SK-N-SH (cell line): ENCODE measurements around the gene RXFP3. TPM values are rescaled to one million over a fixed set of nuclear protein-coding genes. Genes with fewer than 3 reads are reported as not detected.

Experiments
- CTCF ChIA-PET: fragments of 300-600, 350-600 bp; formaldehyde crosslinking; extraction: SDS; loops from one replicate; lab custom pipeline; 2021; lab: Yijun Ruan, JAX
- POLR2A ChIA-PET: fragments of 350-600 bp; sonication (Branson Sonifier 250); formaldehyde crosslinking; extraction: SDS; loops from one replicate; lab custom pipeline; 2020; ENCODE audit warnings: antibody characterized with exemption, inconsistent platforms; lab: Yijun Ruan, JAX
- DNase-seq: peaks from one replicate; pipeline ENCODE4 v3.0.0; 2012
- H2AFZ ChIP-seq: fragments of 200-600 bp; sonication (generic); 2 replicates; pipeline ENCODE4 v1.8.1; 2016; ENCODE audit warnings: antibody characterized with exemption, mild to moderate bottlenecking, low read depth
- H3F3A ChIP-seq: fragments of 200-600 bp; sonication (generic); replicated peaks from 2 replicates; pipeline ENCODE3; 2016; ENCODE audit warnings: antibody characterized with exemption, mild to moderate bottlenecking; ENCODE audit not compliant: insufficient read depth
- H3K27ac ChIP-seq, 2 experiments: fragments of 200-500 bp in 1 of 2; fragments of 200-600 bp in 1 of 2; sonication (Bioruptor generic) in 1 of 2; sonication (generic), shearing (Covaris generic) in 1 of 2; 2 replicates each; pipeline versions ENCODE4 v1.5.1 to v1.6.1; 2014 to 2016; ENCODE audit warnings: low read depth in 2 of 2, inconsistent platforms in 1 of 2, low read length in 1 of 2, mild to moderate bottlenecking in 1 of 2, mixed read lengths in 1 of 2
- H3K27me3 ChIP-seq: fragments of 200-600 bp; sonication (generic), shearing (Covaris generic); 2 replicates; pipeline ENCODE4 v1.6.1; 2016; ENCODE audit warnings: mixed run types; ENCODE audit not compliant: insufficient read depth
- H3K36me3 ChIP-seq, 2 experiments: fragments of 200-500 bp in 1 of 2; fragments of 200-600 bp in 1 of 2; sonication (Bioruptor generic) in 1 of 2; sonication (generic) in 1 of 2; replicated peaks in 1 of 2; 2 replicates each; pipeline versions ENCODE3 to v1.5.1; 2014 to 2016; ENCODE audit warnings: low read length in 1 of 2, mild to moderate bottlenecking in 1 of 2; ENCODE audit not compliant: insufficient read depth in 2 of 2, control insufficient read depth in 1 of 2
- H3K4me1 ChIP-seq, 2 experiments: fragments of 200-500 bp in 1 of 2; fragments of 200-600 bp in 1 of 2; sonication (Bioruptor generic) in 1 of 2; sonication (generic), shearing (Covaris generic) in 1 of 2; 2 replicates each; pipeline versions ENCODE4 v1.5.1 to v1.6.1; 2014 to 2016; ENCODE audit warnings: low read depth in 1 of 2, low read length in 1 of 2, mixed run types in 1 of 2; ENCODE audit not compliant: insufficient read depth in 2 of 2, control insufficient read depth in 1 of 2
- H3K4me2 ChIP-seq: fragments of 200-600 bp; sonication (generic), shearing (Covaris generic); 2 replicates; pipeline ENCODE4 v1.6.1; 2017; ENCODE audit warnings: mixed run types
- H3K4me3 ChIP-seq, 2 experiments: fragments of 200-500 bp in 1 of 2; fragments of 200-600 bp in 1 of 2; sonication (Bioruptor generic) in 1 of 2; sonication (generic), shearing (Covaris generic) in 1 of 2; 2 replicates each; pipeline versions ENCODE4 v1.5.1 to v1.8.1; 2014 to 2016; ENCODE audit warnings: low read depth in 2 of 2, inconsistent platforms in 1 of 2, low read length in 1 of 2, mild to moderate bottlenecking in 1 of 2, mixed read lengths in 1 of 2, moderate library complexity in 1 of 2
- H3K79me2 ChIP-seq: fragments of 200-600 bp; sonication (generic); 2 replicates; pipeline ENCODE4 v1.8.1; 2017; ENCODE audit warnings: mild to moderate bottlenecking; ENCODE audit not compliant: insufficient read depth
- H3K9ac ChIP-seq: fragments of 200-600 bp; sonication (generic); 2 replicates; pipeline ENCODE4 v1.6.1; 2017; ENCODE audit warnings: mixed run types
- H3K9me2 ChIP-seq: fragments of 200-600 bp; sonication (generic); 2 replicates; pipeline ENCODE4 v1.6.1; 2017; ENCODE audit warnings: mixed run types
- H3K9me3 ChIP-seq: fragments of 200-600 bp; sonication (generic); 2 replicates; pipeline ENCODE4 v1.6.1; 2017; ENCODE audit warnings: mixed run types, mild to moderate bottlenecking, moderate library complexity
- H4K20me1 ChIP-seq: fragments of 200-600 bp; sonication (generic); 2 replicates; pipeline ENCODE4 v1.6.1; 2017; ENCODE audit warnings: mild to moderate bottlenecking, mixed run types; ENCODE audit not compliant: insufficient read depth
- CHD2 ChIP-seq: fragments of 150-350 bp; IDR thresholded peaks from 2 replicates; pipeline ENCODE4 v1.6.1; 2018; ENCODE audit warnings: low read length; ENCODE audit not compliant: partially characterized antibody
- EP300 ChIP-seq, 2 experiments: IDR thresholded peaks; 2 replicates each; pipeline versions ENCODE4 v1.4.0 to v1.6.1; 2012; ENCODE audit warnings: borderline replicate concordance in 1 of 2, low read depth in 1 of 2, low read length in 1 of 2
- EZH2phosphoT487 ChIP-seq: fragments of 200-600 bp; sonication (generic); IDR thresholded peaks from 2 replicates; pipeline ENCODE4 v1.6.1; 2017; ENCODE audit warnings: low read depth, mixed run types, mild to moderate bottlenecking, antibody characterized with exemption, moderate library complexity, borderline replicate concordance
- FOSL2 ChIP-seq: IDR thresholded peaks from 2 replicates; pipeline ENCODE4 v1.4.0; 2012; ENCODE audit warnings: low read depth, mild to moderate bottlenecking, moderate library complexity, borderline replicate concordance
- GATA2 ChIP-seq: sonication (generic); formaldehyde crosslinking; IDR thresholded peaks from 2 replicates; pipeline ENCODE4 v1.5.0; 2020; ENCODE audit warnings: mild to moderate bottlenecking, missing genetic modification reagents
- JUND ChIP-seq: IDR thresholded peaks from 2 replicates; pipeline ENCODE4 v1.4.0; 2012
- NFIC ChIP-seq: IDR thresholded peaks from 2 replicates; pipeline ENCODE4 v1.4.0; 2012; ENCODE audit warnings: borderline replicate concordance
- PBX3 ChIP-seq: IDR thresholded peaks from 2 replicates; pipeline ENCODE4; 2012
- POLR2AphosphoS5 ChIP-seq: IDR thresholded peaks from 2 replicates; pipeline ENCODE4 v1.6.1; 2012; ENCODE audit warnings: low read depth, low read length
- SMC3 ChIP-seq: IDR thresholded peaks from 2 replicates; pipeline ENCODE4 v1.6.1; 2012; ENCODE audit warnings: low read depth, low read length, improper control_type of control experiment
- TAF1 ChIP-seq: IDR thresholded peaks from 2 replicates; pipeline ENCODE4 v1.6.1; 2012; ENCODE audit warnings: low read depth, mild to moderate bottlenecking, low read length, moderate library complexity, borderline replicate concordance
- TCF12 ChIP-seq: IDR thresholded peaks from 2 replicates; pipeline ENCODE4 v1.4.0; 2012
- TEAD4 ChIP-seq: IDR thresholded peaks from 2 replicates; pipeline ENCODE4 v1.4.0; 2012; ENCODE audit warnings: mild to moderate bottlenecking, borderline replicate concordance; ENCODE audit not compliant: insufficient read depth
- USF2 ChIP-seq: fragments of 150-350 bp; IDR thresholded peaks from 2 replicates; pipeline ENCODE4 v1.6.1; 2017; ENCODE audit warnings: antibody characterized with exemption, low read length, low read depth, borderline replicate concordance
- WGBS: methylation state at CpG from one replicate; pipeline ENCODE4 v1.1.6; 2017; ENCODE audit warnings: low lambda C conversion rate; 5-methylcytosine and 5-hydroxymethylcytosine counted together
- polyA plus RNA-seq, 3 experiments: library from polyadenylated mRNA; depleted of rRNA; stranded (reverse); fragments of >200 nt; gene quantifications; 2 replicates each; pipeline ENCODE4 v1.2.3, GENCODE V29; 2012
- TF ChIP-seq, protein P1 (sequence below): fragments of 200-600 bp; sonication (generic); IDR thresholded peaks from 2 replicates; pipeline ENCODE4 v1.6.1; 2017; ENCODE audit warnings: antibody characterized with exemption, mild to moderate bottlenecking, moderate library complexity
- TF ChIP-seq, protein P2 (sequence below): IDR thresholded peaks from 2 replicates; pipeline ENCODE4 v1.4.0; 2012; ENCODE audit warnings: low read depth

Gene RXFP3
- polyA plus RNA-seq, 1 of the 3 experiments (the other 2 are of a cell fraction) = not detected

DNA sequence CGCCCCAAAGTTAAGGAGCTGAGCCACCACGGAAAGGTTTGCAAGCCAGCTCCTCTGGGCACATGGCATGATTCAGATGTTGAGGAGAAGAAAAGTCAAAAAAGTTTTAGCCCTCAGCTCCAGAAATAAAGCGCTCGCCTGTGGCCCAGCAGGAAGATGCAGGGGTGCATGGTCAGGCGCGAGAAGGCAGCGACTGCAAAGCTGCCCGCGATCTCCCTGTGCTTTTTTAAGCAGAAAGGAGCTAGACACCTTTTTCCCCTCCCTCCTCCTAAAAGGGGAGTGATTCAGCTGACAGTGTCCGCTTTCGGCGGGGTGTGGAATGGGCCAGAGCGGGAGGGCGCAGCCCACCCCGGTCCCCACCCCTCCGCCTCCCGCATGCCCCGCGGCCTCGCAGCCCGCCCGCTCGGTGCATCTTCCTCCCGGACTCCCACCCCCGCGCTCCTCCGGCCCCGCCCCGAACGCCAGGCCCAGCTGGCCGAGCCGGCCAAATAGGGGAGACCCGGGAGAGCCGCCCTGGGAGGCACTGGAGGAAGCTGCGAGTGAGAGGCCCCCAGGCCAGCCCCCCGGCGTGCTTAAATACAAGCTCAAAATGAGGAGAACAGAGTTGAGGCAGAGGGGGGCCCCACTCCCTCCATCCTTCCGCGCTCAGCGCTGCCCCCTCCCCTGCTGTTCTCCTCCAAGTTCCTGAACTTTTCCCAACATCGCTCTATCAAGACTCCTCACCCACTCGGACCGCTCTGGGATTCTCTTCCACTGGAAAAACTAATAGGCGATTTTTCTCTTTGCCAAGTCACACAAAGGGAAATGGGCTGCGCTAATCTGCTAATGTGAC lies 44.2 kb upstream of the RXFP3 start, which contains the start of gene ADAMTS12:
TSS of gene ADAMTS12 (minus strand) at position 203 of the 832 bp plus-strand sequence. CDS start at position 69, 134 bp downstream.
- no peaks in the 10 kb centered on the region; the same call in 1 of the 2 replicates for H3K27me3 ChIP-seq
- ChIA-PET POLR2A (no interaction called here), CTCF (interaction anchor here (0.6 to 2.8 kb wide), 2 partner anchors 44 to 76 kb away, joined by 3 to 9 read pairs; partner anchors contain the start of gene RXFP3)
- DNase-seq = peak; percentile 60
- peak within 1 kb of the TSS; percentile 31 to 46; a peak in 3 of 4 replicates for H3K4me3 ChIP-seq
- H3F3A ChIP-seq = no peaks in the 10 kb centered on the region
- no peak for TF ChIP-seq JUND
- no peak for TF ChIP-seq CHD2
- no peak for TF ChIP-seq SMC3
- TF ChIP-seq FOSL2 = no peak
- no peak for TF ChIP-seq GATA2 (CRISPR knock-in tag)
- no peak for TF ChIP-seq USF2
- TF ChIP-seq, protein P1, sequence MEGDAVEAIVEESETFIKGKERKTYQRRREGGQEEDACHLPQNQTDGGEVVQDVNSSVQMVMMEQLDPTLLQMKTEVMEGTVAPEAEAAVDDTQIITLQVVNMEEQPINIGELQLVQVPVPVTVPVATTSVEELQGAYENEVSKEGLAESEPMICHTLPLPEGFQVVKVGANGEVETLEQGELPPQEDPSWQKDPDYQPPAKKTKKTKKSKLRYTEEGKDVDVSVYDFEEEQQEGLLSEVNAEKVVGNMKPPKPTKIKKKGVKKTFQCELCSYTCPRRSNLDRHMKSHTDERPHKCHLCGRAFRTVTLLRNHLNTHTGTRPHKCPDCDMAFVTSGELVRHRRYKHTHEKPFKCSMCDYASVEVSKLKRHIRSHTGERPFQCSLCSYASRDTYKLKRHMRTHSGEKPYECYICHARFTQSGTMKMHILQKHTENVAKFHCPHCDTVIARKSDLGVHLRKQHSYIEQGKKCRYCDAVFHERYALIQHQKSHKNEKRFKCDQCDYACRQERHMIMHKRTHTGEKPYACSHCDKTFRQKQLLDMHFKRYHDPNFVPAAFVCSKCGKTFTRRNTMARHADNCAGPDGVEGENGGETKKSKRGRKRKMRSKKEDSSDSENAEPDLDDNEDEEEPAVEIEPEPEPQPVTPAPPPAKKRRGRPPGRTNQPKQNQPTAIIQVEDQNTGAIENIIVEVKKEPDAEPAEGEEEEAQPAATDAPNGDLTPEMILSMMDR = no peak
- no peak for TF ChIP-seq POLR2AphosphoS5
- TF ChIP-seq, protein P2, sequence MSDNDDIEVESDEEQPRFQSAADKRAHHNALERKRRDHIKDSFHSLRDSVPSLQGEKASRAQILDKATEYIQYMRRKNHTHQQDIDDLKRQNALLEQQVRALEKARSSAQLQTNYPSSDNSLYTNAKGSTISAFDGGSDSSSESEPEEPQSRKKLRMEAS = no peak
- no peaks in the 10 kb centered on the region for H3K36me3 ChIP-seq
- no peaks in the 10 kb centered on the region for H3K9me3 ChIP-seq
- no peaks in the 10 kb centered on the region for H3K79me2 ChIP-seq
- peaks cover 0 to 3% of the 10 kb centered on the region in 2 experiments; a peak in 2 of 4 replicates for H3K4me1 ChIP-seq
- no peak within 1 kb of the TSS for H3K27ac ChIP-seq
- no peak within 1 kb of the TSS for H3K9ac ChIP-seq
- peak within 1 kb of the TSS; percentile 50 for H3K4me2 ChIP-seq
- H3K9me2 ChIP-seq = no peaks in the 10 kb centered on the region
- peak within 1 kb of the TSS; percentile 27; the same call in 1 of the 2 replicates for H2AFZ ChIP-seq
- WGBS = 26% methylated on average over 17 of the region's 45 CpGs
- no peaks in the 10 kb centered on the region for H4K20me1 ChIP-seq

DNA sequence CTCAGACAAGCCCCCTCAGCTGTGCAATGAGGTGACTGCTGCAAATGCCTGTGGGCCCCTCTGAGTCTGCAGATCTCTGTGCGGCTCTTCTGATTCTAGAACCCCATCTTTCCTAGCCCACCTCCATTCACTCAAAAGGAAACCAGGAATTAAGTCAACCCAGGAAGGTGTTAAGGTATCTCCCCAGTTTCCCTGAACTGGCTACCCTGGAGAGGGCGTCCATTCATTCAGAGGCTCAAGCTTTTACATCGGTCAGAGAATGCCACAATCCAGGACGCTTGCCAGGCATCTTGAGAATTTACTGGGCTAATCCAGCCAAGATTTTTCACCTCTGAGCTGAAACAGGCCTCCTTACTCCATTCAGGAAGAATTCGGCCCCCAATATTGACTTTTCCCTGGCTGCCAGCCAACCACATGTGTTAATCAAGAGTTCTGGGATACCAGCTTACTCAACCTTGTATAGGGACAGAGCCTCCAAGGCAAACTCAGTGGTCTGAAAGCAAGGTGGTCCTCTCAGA lies 43.5 kb upstream of the RXFP3 start:
- H3K4me2 ChIP-seq = peak overlapping the region; percentile 50
- 34% methylated on average over 5 of the region's 5 CpGs for WGBS
- no peaks in the 10 kb centered on the region; the same call in 1 of the 2 replicates for H3K27me3 ChIP-seq
- CTCF ChIA-PET = interaction anchor here (2.8 kb wide), 1 partner anchor 43 kb away, joined by 9 read pairs; the partner anchor contains the start of gene RXFP3
- H3K9me3 ChIP-seq = no peaks in the 10 kb centered on the region
- H4K20me1 ChIP-seq = no peaks in the 10 kb centered on the region
- POLR2A ChIA-PET = no interaction called here
- no peak overlapping the region for H2AFZ ChIP-seq
- H3K9me2 ChIP-seq = no peaks in the 10 kb centered on the region
- no peak overlapping the region for H3K4me3 ChIP-seq
- no peak for DNase-seq
- H3K36me3 ChIP-seq = no peaks in the 10 kb centered on the region
- no peak overlapping the region for H3K9ac ChIP-seq
- no peak overlapping the region for H3K27ac ChIP-seq
- no peaks in the 10 kb centered on the region for H3K79me2 ChIP-seq
- H3K4me1 ChIP-seq = peaks cover 0 to 3% of the 10 kb centered on the region in 2 experiments; a peak in 2 of 4 replicates
- no peaks in the 10 kb centered on the region for H3F3A ChIP-seq
- TF ChIP-seq TCF12 (peak; percentile 86), EZH2phosphoT487 (no peak), FOSL2 (peak; percentile 27; the same call in 1 of the 2 replicates), TEAD4 (peak; percentile 66; the same call in 1 of the 2 replicates), PBX3 (peak; percentile 68; the same call in 1 of the 2 replicates), EP300 (IDR thresholded peaks at IDR 0.05; ENCODE audit: borderline replicate concordance in 1 of 2, low read depth in 1 of 2, low read length in 1 of 2) (peak in 1 of 2 experiments; percentile 57; a peak in 1 of 4 replicates), TAF1 (no peak), NFIC (peak; percentile 90), JUND (peak; percentile 35; the same call in 1 of the 2 replicates)
- TF ChIP-seq, protein P2 = no peak
